ENCODE data around the gene TRIM43.
"Not testable (repeated sequence)": the region's sequence is repeated elsewhere in the genome, so short reads cannot be mapped to it uniquely, and the experiment has no call there.

The TRIM43 gene

GRCh38 chr2:95591701-95592100 is at the start of gene TRIM43:
Gene TRIM43, plus strand, starts transcription at chr2:95592001. Its CDS starts 2,023 bp downstream, at chr2:95594024.
- not testable (repeated sequence) for DNase-seq

- no peak for DNase-seq
Measured at GRCh38 chr2:95551055-95551568, 40.7 kb upstream of the TRIM43 start.

GRCh38 chr2:95552911-95553310 is 38.9 kb upstream of the TRIM43 start:
- peak; percentile 1 to 19 for DNase-seq

GRCh38 chr2:95569170-95569569 is 22.6 kb upstream of the TRIM43 start:
- no peak for DNase-seq

GRCh38 chr2:95573866-95574265 is 17.9 kb upstream of the TRIM43 start:
- no peak for DNase-seq

GRCh38 chr2:95574506-95574905 is 17.3 kb upstream of the TRIM43 start:
- DNase-seq = no peak

GRCh38 chr2:95575857-95576256 is 15.9 kb upstream of the TRIM43 start:
- no peak for DNase-seq

GRCh38 chr2:95578539-95578938 is 13.3 kb upstream of the TRIM43 start:
- DNase-seq = no peak

GRCh38 chr2:95583545-95583944 is 8.3 kb upstream of the TRIM43 start:
- DNase-seq = not testable (repeated sequence)

GRCh38 chr2:95584321-95584720 is 7.5 kb upstream of the TRIM43 start:
- not testable (repeated sequence) for DNase-seq

- DNase-seq = not testable (repeated sequence)
Measured at GRCh38 chr2:95589777-95590536, 1.8 kb upstream of the TRIM43 start.

GRCh38 chr2:95592973-95593372 is 1.2 kb downstream of the TRIM43 start:
- DNase-seq = not testable (repeated sequence)

- DNase-seq = not testable (repeated sequence)
Measured at GRCh38 chr2:95595012-95595411, 3.2 kb downstream of the TRIM43 start.

- not testable (repeated sequence) for DNase-seq
Measured at GRCh38 chr2:95601301-95601700, 9.5 kb downstream of the TRIM43 start.

GRCh38 chr2:95602146-95602545 is 10.3 kb downstream of the TRIM43 start:
- DNase-seq = not testable (repeated sequence)

GRCh38 chr2:95608356-95608755 is 16.6 kb downstream of the TRIM43 start:
- not testable (repeated sequence) for DNase-seq

- DNase-seq = not testable (repeated sequence)
Measured at GRCh38 chr2:95609764-95610163, 18.0 kb downstream of the TRIM43 start.

GRCh38 chr2:95613048-95613447 is 21.2 kb downstream of the TRIM43 start:
- not testable (repeated sequence) for DNase-seq

- not testable (repeated sequence) for DNase-seq
Measured at GRCh38 chr2:95622728-95623127, 30.9 kb downstream of the TRIM43 start.

- DNase-seq = not testable (repeated sequence)
Measured at GRCh38 chr2:95630987-95631386, 39.2 kb downstream of the TRIM43 start.

- not testable (repeated sequence) for DNase-seq
Measured at GRCh38 chr2:95633626-95634259, 41.9 kb downstream of the TRIM43 start.

- not testable (repeated sequence) for DNase-seq
Measured at GRCh38 chr2:95640515-95641288, 48.9 kb downstream of the TRIM43 start.

- not testable (repeated sequence) for DNase-seq
Measured at GRCh38 chr2:95641289-95641575, 49.4 kb downstream of the TRIM43 start.

All from hippocampal formation (tissue), 2 donors.